ENCODE measurements around the gene ATP6V1E1.

GRCh38 chr22:17603668-17604067 lies 24.9 kb downstream of the ATP6V1E1 start:
- no peak for TF ChIP-seq CTCF (IDR thresholded peaks at IDR 0.05)
- TF ChIP-seq MAX (IDR thresholded peaks at IDR 0.05; ENCODE audit: low read depth) = no peak
- TF ChIP-seq MEF2A (IDR thresholded peaks at IDR 0.05; ENCODE audit: borderline replicate concordance, low read depth) = no peak
- no peak for TF ChIP-seq RCOR1 (IDR thresholded peaks at IDR 0.05; ENCODE audit: low read length)
- no peak for TF ChIP-seq NFIC (IDR thresholded peaks at IDR 0.05; ENCODE audit: borderline replicate concordance)
- no peak for TF ChIP-seq YY1 (IDR thresholded peaks at IDR 0.05; ENCODE audit: low read depth)
- TF ChIP-seq RXRA (IDR thresholded peaks at IDR 0.05; ENCODE audit: borderline replicate concordance, low read depth) = no peak
- TF ChIP-seq NRF1 (IDR thresholded peaks at IDR 0.05; ENCODE audit: low read depth, low read length) = no peak
- no peak for TF ChIP-seq EP300 (IDR thresholded peaks at IDR 0.05; ENCODE audit: borderline replicate concordance in 1 of 2, low read depth in 1 of 2, low read length in 1 of 2)
- TF ChIP-seq GABPA (IDR thresholded peaks at IDR 0.05; ENCODE audit: low read depth) = no peak
- no peak for TF ChIP-seq USF2 (IDR thresholded peaks at IDR 0.05; ENCODE audit: borderline replicate concordance, low read depth, low read length)

Measured in SK-N-SH (cell line).